HG03439 (cell line): ENCODE data around the gene MYO15A.
A peak's percentile ranks its signal among the peaks of the same experiment; 100 is the strongest.

Experiments
- ATAC-seq: cut with Tn5 transposase; IDR thresholded peaks from one replicate; pipeline ENCODE4 v1.9.1; 2021; ENCODE audit warnings: mild to moderate bottlenecking, moderate library complexity; ENCODE audit not compliant: unreplicated experiment

The MYO15A gene

GRCh38 chr17:18108401-18109312, at the start of gene MYO15A:
Gene MYO15A, plus strand, starts transcription at chr17:18108756. Its CDS starts 10,045 bp downstream, at chr17:18118801.
- ATAC-seq: no peak

- ATAC-seq: no peak
These were observed 49.3 kb upstream of the MYO15A start for GRCh38 chr17:18059283-18059682.

GRCh38 chr17:18064053-18064452, 44.5 kb upstream of the MYO15A start:
- no peak for ATAC-seq

GRCh38 chr17:18065546-18065945, 43.0 kb upstream of the MYO15A start:
- ATAC-seq: no peak

DNA sequence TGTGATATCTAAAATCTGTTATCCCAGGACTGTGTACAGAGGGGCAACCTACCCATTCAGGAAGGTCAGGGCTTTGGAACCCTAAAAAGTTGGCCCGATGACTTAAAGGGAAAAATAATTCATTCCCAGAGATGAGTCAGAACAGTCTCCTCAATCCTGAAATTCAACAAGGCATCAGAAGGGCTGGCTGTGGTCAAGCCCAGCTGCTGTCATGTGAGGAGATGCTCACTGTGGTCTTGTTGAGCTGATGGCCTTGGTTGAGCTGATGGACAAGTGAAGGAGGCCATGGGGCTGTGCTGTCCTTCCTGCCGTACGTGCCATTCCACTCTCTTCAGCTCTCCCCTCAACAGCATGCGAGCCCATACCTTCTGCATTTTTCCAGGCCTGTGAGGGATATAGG, 41.7 kb upstream of the MYO15A start:
- no peak for ATAC-seq

DNA sequence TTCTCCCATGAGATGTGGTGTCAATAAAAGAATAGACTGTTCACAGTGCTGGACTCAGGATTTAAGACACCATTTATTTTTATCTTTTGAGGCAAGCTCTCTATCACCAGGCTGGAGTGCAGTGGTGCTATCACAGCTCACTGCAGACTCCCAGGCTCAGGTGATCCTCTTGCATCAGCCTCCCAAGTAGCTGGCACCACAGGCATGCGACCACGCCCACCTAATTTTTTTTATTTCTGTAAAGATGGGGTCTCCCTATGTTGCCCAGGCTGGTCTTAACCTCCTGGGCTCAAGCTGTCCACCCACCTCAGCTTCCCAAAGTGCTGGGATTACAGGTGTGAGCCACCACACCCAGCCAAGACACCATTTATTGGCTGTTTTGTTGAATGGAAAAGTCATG, 39.5 kb upstream of the MYO15A start:
- ATAC-seq: no peak

GRCh38 chr17:18070861-18071340, 37.7 kb upstream of the MYO15A start:
- no peak for ATAC-seq

DNA sequence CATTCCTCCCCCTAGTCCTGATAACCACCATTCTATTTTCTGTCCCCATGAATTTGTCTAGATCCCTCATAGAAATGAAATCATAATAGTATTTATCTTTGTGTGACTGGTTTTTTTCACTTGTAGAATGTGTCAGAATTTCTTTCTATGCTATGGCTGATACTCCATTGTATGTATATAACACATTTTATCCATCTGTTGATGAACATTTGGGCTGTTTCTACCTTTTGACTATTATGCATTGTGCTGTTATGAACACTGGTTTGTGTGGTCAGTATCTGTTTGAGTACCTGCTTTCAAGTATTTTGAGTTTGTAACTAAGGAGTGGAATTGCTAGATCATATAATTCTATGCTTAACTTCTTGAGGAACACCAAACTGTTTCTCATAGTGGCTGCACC, 36.8 kb upstream of the MYO15A start:
- ATAC-seq: no peak

DNA sequence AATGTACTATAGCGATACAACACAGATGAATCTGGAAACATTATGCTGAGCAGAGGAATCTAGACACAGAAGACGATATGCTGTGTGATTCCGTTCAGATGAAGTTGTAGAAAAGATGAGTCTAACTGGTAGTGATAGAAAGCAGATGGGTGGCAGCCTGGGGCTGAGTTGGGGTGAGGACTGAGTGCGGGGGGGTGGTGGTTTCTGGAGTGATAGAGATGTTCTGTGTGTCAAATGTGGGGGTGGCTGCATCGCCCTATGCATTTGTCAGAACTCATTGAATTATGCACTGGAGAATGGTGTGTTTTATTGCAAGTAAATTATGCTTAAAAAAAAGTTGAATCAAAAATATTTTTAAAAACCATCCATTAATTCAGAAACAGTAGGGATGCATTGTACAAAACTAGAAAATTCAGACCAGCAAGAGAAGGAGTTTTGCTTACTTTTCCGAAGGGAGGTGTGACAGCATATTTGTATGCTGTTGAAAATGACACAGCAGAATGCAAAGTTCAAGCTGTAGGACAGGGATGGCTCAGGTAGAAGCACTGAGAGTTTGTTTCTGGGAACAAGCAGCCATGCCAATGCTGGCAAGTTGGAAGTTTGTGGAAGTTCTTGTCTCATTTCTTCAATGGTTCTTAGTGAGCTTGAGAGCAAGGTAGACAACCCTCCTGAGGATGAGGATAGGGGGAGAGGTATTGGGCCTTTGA, 33.8 kb upstream of the MYO15A start:
- ATAC-seq: no peak

DNA sequence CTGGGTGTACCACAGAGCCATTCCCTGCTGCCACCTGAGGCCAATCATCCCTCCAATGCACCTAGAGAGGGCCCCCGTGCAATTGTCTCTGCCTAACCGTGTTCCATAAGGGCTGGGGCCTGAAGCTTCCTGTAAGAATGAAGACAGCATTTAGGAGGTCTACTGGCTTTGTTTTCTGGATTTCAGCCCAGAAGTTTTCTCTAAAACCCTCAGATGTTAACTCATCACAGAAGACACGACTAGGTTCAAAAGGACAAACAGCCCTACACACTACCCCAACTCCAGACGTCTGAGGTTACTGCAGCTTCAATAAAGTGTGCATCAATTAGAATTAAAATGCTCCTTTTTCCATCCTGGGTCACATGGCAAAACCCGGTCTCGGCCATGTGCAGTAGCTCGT, 31.6 kb upstream of the MYO15A start:
- ATAC-seq: no peak

DNA sequence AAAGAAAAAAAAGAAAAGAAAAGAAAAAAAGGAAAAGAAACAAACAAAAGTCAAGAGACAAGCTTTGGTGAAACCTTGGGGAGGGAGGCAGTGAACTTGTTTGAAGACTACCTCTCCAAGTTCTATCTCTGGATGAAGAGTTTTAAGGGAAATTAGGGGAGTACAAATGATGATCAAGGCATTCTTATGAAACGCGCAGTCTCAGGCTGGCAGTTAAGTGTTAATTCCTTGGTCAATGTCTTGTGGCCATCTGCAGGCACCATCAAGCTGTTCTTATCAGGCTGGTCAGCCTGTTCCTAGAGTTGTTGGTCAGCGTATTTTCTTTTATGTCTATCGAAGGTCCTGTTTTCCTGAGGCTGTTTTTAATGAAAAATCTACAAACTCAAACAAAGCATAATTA, 29.0 kb upstream of the MYO15A start:
- no peak for ATAC-seq

DNA sequence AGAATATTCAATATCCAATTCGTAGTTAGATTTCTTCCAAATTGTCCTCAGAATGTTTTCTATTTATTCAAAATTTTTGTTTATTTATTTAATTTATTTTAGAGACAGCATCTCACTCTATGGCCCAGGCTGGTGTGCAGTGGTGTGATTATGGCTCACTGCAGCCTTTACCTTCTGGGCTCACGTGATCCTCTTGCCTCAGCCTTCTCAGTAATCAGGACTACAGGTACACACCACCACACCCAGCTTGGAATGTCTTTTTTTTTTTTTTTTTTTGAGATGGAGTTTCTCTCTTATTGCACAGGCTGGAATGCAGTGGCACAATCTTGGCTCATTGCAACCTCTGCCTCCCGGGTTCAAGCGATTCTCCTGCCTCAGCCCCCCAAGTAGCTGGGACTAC, 24.3 kb upstream of the MYO15A start:
- no peak for ATAC-seq

- ATAC-seq: peak; percentile 84
These were observed 20.7 kb upstream of the MYO15A start, which contains the start of gene DRG2 for GRCh38 chr17:18087610-18088491. Gene DRG2, plus strand, starts transcription at chr17:18087948. Its CDS starts 76 bp downstream, at chr17:18088024.

DNA sequence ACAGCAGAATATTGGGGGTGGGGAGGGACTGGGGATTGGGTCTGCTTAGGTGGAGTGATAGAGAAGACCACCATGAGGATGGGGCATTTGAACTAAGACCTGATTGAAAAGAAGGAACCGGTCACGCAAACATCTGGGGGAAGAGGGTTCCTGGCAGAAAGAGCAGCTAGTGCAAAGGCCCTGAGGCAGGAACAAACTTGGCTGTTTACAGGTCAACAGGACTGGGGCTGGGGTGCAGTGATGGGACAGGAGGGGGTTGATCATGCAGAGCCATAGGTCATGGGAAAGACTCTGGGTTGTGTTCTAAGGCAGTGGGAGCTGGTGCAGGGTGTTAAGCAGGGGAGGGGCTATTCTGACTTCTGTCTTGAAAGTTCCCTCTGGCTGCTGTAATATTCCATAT, 18.9 kb upstream of the MYO15A start:
- ATAC-seq: no peak

GRCh38 chr17:18093616-18094408, 14.7 kb upstream of the MYO15A start:
- no peak for ATAC-seq

DNA sequence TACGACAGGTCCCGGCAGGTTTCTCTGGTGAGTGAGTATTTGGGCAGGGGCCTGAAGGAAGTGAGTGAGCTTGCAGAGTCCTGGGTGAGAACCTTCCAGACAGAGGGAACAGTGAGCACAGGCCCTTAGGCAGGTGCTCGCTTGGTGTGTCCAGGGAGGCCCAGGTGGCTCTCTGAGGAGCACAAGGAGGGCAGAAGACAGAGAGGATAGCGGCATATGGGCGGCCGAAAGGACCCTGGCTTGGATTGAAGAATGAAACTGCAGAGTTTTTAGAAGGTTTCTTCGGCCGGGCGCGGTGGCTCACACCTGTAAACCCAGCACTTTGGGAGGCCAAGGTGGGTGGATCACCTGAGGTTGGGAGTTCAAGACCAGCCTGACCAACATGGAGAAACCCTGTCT, 14.1 kb upstream of the MYO15A start:
- no peak for ATAC-seq

DNA sequence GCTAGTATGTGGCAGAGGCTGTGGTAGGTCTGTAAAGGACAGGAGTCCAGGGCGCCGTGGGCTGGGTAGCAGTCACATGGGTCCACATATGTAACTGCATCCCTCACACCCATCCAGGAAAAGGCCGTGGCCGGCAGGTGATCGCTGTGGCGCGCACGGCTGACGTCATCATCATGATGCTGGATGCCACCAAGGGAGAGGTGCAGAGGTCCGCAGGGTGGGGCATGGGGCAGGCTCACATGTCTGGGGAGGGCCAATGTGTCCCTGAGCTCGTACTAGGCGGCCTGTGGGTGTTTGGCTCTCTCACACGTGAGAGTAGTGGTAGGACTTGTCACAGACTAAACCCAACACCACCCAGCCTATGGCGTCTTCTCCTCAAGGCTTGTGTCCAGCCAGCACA, 9.0 kb upstream of the MYO15A start:
- no peak for ATAC-seq

GRCh38 chr17:18100616-18101015, 7.9 kb upstream of the MYO15A start:
- ATAC-seq: no peak

- ATAC-seq: no peak
These were observed 6.7 kb upstream of the MYO15A start for GRCh38 chr17:18101828-18102227.

DNA sequence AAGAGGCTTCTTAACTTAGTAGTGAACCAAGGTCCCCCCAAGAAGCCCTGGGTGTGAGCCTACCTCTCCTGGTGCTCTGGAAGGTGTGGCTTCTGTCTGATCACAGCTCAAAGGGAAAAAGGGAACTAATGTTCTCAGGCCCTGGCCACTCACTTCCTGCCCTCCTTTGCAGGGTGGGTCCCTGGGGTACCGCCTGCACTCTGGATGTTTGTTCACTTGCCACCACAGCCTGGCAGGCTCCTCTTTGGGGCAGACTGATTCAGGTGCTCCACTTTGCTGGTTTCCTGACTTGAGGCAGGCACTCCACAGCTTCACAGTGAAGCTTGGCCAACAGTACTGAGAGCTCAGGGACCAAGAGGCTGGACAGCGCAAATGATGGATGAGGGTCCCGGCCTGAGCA, 5.9 kb upstream of the MYO15A start:
- ATAC-seq: no peak
